Measurements from ENCODE around the gene TOLLIP. TPM values are rescaled to one million over a fixed set of nuclear protein-coding genes. Genes with fewer than 3 reads are reported as not detected.

Gene TOLLIP
- total and polyA plus RNA-seq, 9 of the 15 experiments (the other 6 are each of a cell fraction or from before 2014, with no cell fraction given): 0.23 to 22.8 (median 7.1) TPM

GRCh38 chr11:1254086-1254648 is 55.3 kb downstream of the TOLLIP start:
- H3K9me3 ChIP-seq (replicated peaks; ENCODE audit: control insufficient read depth, insufficient read depth, low read depth, low read length): peaks cover 1% of the 10 kb centered on the region; the same call in 1 of the 2 replicates
- H3K9me1 ChIP-seq (ENCODE audit: control insufficient read depth, insufficient read depth, low read length): no peaks in the 10 kb centered on the region
- ATAC-seq (no peak), FAIRE-seq (no peak), DNase-seq (ENCODE audit: extremely low read depth in 1 of 4, low spot score in 3 of 4) (no peak)
- intact Hi-C loops (cut with micrococcal nuclease) (no loop called here), in situ Hi-C loops (cut with MboI) (no loop called here)
- peaks cover 0 to 29% of the 10 kb centered on the region in 2 experiments; a peak in 2 of 5 replicates for H3K4me1 ChIP-seq (replicated peaks in 1 of 2; ENCODE audit: control insufficient read depth in 2 of 2, insufficient read depth in 2 of 2, low read length in 2 of 2)
- BruUV-seq (replicated peaks): no TSS peak
- no peaks in the 10 kb centered on the region for H4K20me1 ChIP-seq (replicated peaks; ENCODE audit: control insufficient read depth, insufficient read depth, low read length)
- 14% methylated on average over 17 of the region's 22 CpGs for WGBS (ENCODE audit: insufficient coverage, low coverage, missing lambda C conversion rate)
- H3K79me2 ChIP-seq (ENCODE audit: control insufficient read depth, insufficient read depth, low read length): no peaks in the 10 kb centered on the region
- no peak overlapping the region for H3K9ac ChIP-seq (ENCODE audit: insufficient read depth in 1 of 2, low read depth in 2 of 2, low read length in 2 of 2)
- TF ChIP-seq CREB3 (tag; conservative IDR thresholded peaks at IDR 0.05; ENCODE audit: low read depth) (no peak), DMBX1 (CRISPR knock-in tag; IDR thresholded peaks at IDR 0.05; ENCODE audit: borderline replicate concordance) (no peak), CEBPB (tag; IDR thresholded peaks at IDR 0.05) (no peak), PPARD (CRISPR knock-in tag; IDR thresholded peaks at IDR 0.05) (no peak), KLF13 (tag; IDR thresholded peaks at IDR 0.05; ENCODE audit: borderline replicate concordance, low read depth) (no peak), GTF2B (IDR thresholded peaks at IDR 0.05; ENCODE audit: extremely low read depth, insufficient read length) (no peak)
- no peaks in the 10 kb centered on the region for H3K36me3 ChIP-seq (ENCODE audit: control insufficient read depth, insufficient read depth, low read length)
- H2AFZ ChIP-seq (ENCODE audit: low read depth, low read length): no peak overlapping the region
- H3K4me3 ChIP-seq: no peak overlapping the region
- CTCF ChIA-PET (ENCODE audit: low intra/inter-chr PET ratio): no interaction called here
- no peak overlapping the region for H3K27ac ChIP-seq (ENCODE audit: extremely low read depth, low read depth, low read length)
- H3K27me3 ChIP-seq (ENCODE audit: control insufficient read depth in 2 of 2, insufficient read depth in 2 of 2, low read length in 2 of 2): peaks cover 0 to 13% of the 10 kb centered on the region in 2 experiments; a peak in 2 of 5 replicates
- H3K4me2 ChIP-seq (ENCODE audit: insufficient read depth, low read length): no peak overlapping the region
- POLR2A ChIA-PET: interaction anchor here (0.6 kb wide), 2 partner anchors 85 to 183 kb away, joined by 4 read pairs; no protein-coding TSS in a partner anchor

All from K562 (cell line).